Lung (tissue), 12 donors: ENCODE data around the gene ANKRD50. TPM values are rescaled to one million over a fixed set of nuclear protein-coding genes. Genes with fewer than 3 reads are reported as not detected.

Experiments
- ATAC-seq: fragments of 200-7000 bp; cut with Tn5 transposase; one replicate; pipeline ENCODE4 v1.9.1; 2020; ENCODE audit warnings: moderate number of reproducible peaks; ENCODE audit not compliant: insufficient read depth, low FRiP score
- DNase-seq, 3 donors: peaks; one replicate each; pipeline ENCODE4 v3.0.0-alpha.2; 2013 to 2017
- H3K27ac ChIP-seq, 2 donors: one replicate each; pipeline ENCODE4 v1.5.1; 2013; ENCODE audit warnings: mild to moderate bottlenecking in 2 of 2, moderate library complexity in 2 of 2, control low read depth in 1 of 2, inconsistent platforms in 1 of 2, low read depth in 1 of 2, low read length in 1 of 2
- H3K27me3 ChIP-seq, 3 donors: one replicate each; pipeline ENCODE4 v1.5.1; 2013; ENCODE audit warnings: low read length in 2 of 3; ENCODE audit not compliant: control insufficient read depth in 3 of 3, insufficient read depth in 3 of 3
- H3K36me3 ChIP-seq, 4 donors: one replicate each; pipeline ENCODE4 v1.5.1; 2013; ENCODE audit warnings: low read length in 4 of 4, mild to moderate bottlenecking in 1 of 4, moderate library complexity in 1 of 4; ENCODE audit not compliant: control insufficient read depth in 4 of 4, insufficient read depth in 4 of 4
- H3K4me1 ChIP-seq, 5 donors: one replicate each; pipeline ENCODE4 v1.5.1; 2013; ENCODE audit warnings: low read length in 5 of 5, mild to moderate bottlenecking in 2 of 5, moderate library complexity in 1 of 5; ENCODE audit not compliant: control insufficient read depth in 5 of 5, insufficient read depth in 5 of 5
- H3K4me3 ChIP-seq: one replicate; pipeline ENCODE4 v1.5.1; 2013; ENCODE audit warnings: mild to moderate bottlenecking, control low read depth, moderate library complexity
- H3K9ac ChIP-seq, 2 donors: one replicate each; pipeline ENCODE4 v1.5.1; 2013; ENCODE audit warnings: low read length in 2 of 2, control low read depth in 1 of 2; ENCODE audit not compliant: insufficient read depth in 1 of 2
- H3K9me3 ChIP-seq, 4 donors: one replicate each; pipeline ENCODE4 v1.5.1; 2013; ENCODE audit warnings: low read length in 3 of 4, mild to moderate bottlenecking in 1 of 4, moderate library complexity in 1 of 4; ENCODE audit not compliant: control insufficient read depth in 4 of 4, insufficient read depth in 3 of 4
- CTCF ChIP-seq: IDR thresholded peaks from 2 replicates; pipeline ENCODE4 v1.5.1; 2012; ENCODE audit warnings: mild to moderate bottlenecking; ENCODE audit errors: control extremely low read depth, extremely low read depth
- WGBS, 2 donors: extraction: QIAGEN DNeasy Blood & Tissue Kit; methylation state at CpG; one replicate each; pipeline ENCODE4 v1.1.7; 2013; 5-methylcytosine and 5-hydroxymethylcytosine counted together
- polyA plus RNA-seq, 2 donors: library from polyadenylated mRNA; stranded (reverse); fragments of 200-250 nt; gene quantifications; one replicate each; pipeline ENCODE4 v1.2.1, GENCODE V29; 2013
- total RNA-seq, 2 donors: library from RNA; depleted of rRNA in 1 of 2; stranded (reverse); fragments of >200 nt in 1 of 2; gene quantifications; one replicate each; pipeline ENCODE4 v1.2.1, GENCODE V29; 2014 to 2021
- donor health status: control.
- donor health status: control.
- donor health status: Bipolar disorder and iron deficiency.
- donor health status: healthy.
- donor health status: DM: yes; HTN: yes; CAD: no.

The ANKRD50 gene
- total and polyA plus RNA-seq, 4 donors, result 4.0 to 137 (median 11.6) TPM

DNA sequence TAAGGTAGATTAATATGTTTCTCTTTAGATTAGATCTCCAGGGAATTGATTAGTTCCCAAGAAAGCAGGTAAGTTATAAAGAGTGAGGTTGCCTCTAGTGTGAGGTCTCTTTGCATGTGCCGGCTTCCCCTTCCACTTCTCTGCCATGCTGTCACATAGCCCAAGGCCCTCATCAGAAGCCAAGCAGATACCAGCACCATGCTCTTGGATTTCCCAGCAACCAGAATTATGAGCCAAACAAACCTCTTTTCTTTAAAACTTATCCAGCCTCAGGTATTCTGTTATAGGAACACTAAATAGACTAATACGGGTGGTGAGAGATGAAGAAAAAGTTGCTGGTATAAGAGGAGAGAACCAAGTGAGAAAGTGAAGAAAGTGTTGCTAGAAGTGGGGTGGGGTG is 15.1 kb downstream of the ANKRD50 start:
- H3K27me3 ChIP-seq, result no peaks in the 10 kb centered on the region
- TF ChIP-seq CTCF, result no peak
- ATAC-seq, result no peak
- no peak overlapping the region for H3K9ac ChIP-seq
- H3K9me3 ChIP-seq, result peaks cover 0 to 3% (median 0%) of the 10 kb centered on the region in 4 donors
- 96% methylated on average over 2 of the region's 2 CpGs for WGBS, 2 donors
- H3K4me3 ChIP-seq, result no peak overlapping the region
- no peak for DNase-seq
- H3K36me3 ChIP-seq, result peaks cover 2 to 28% (median 11%) of the 10 kb centered on the region in 4 donors
- peaks cover 0 to 2% (median 0%) of the 10 kb centered on the region in 5 donors for H3K4me1 ChIP-seq
- H3K27ac ChIP-seq, result no peak overlapping the region

DNA sequence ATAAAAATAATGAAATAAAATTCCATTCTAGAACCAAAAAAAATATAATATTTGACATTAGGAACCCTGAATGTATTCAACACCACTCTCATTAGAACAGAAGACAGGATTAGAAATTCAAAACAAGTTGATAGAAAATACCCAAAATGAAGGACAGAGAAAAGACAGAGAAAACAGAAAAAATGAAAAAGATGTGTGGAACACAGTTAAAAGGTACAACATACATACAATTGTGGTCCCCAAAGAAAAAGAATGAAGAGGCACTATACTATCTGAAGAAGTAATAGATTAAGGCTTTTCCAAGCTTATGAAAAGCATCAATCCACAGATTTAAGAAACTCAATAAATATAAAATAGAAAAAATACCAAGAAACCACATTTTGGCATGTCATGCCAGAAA is 16.4 kb downstream of the ANKRD50 start:
- DNase-seq (no peak), ATAC-seq (no peak)
- peaks cover 0 to 3% (median 0%) of the 10 kb centered on the region in 4 donors for H3K9me3 ChIP-seq
- H3K27me3 ChIP-seq, result no peaks in the 10 kb centered on the region
- H3K4me3 ChIP-seq, result no peak overlapping the region
- H3K36me3 ChIP-seq, result peaks cover 2 to 28% (median 12%) of the 10 kb centered on the region in 4 donors
- TF ChIP-seq CTCF, result no peak
- no peak overlapping the region for H3K9ac ChIP-seq
- H3K4me1 ChIP-seq, result no peaks in the 10 kb centered on the region
- no peak overlapping the region for H3K27ac ChIP-seq

GRCh38 chr4:124694946-124695598 is 17.5 kb downstream of the ANKRD50 start:
- TF ChIP-seq CTCF, result no peak
- 86 to 92% methylated on average over 6 of the region's 6 CpGs for WGBS, 2 donors
- Histone ChIP-seq H3K9ac (no peak overlapping the region), H3K9me3 (peaks cover 0 to 3% (median 0%) of the 10 kb centered on the region in 4 donors), H3K36me3 (peaks cover 0 to 19% (median 10%) of the 10 kb centered on the region in 4 donors), H3K27me3 (no peaks in the 10 kb centered on the region), H3K4me1 (no peaks in the 10 kb centered on the region), H3K4me3 (no peak overlapping the region), H3K27ac (no peak overlapping the region)
- DNase-seq (peak in 1 of 3 donors; percentile 49), ATAC-seq (no peak)

DNA sequence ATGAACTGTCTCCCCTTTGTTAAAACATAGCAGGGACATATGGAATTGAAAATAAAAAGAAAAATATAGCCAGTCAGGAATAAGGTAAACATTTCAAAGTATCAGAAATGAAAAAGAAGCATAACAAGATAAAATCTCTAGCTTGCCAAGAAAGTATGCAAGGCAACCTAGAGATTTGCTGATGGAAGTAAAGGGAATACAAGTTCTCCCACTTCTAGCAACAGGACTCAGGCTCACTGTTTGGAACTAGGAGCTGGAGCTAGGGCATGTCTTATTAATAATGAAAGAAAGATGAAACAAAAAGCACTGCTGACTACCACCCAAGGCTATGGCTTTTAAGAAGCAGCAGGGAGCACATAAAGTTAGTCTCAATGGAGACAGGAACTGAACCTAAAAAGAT is 18.2 kb downstream of the ANKRD50 start:
- peaks cover 0 to 19% (median 10%) of the 10 kb centered on the region in 4 donors for H3K36me3 ChIP-seq
- no peak overlapping the region for H3K9ac ChIP-seq
- DNase-seq, result no peak
- no peaks in the 10 kb centered on the region for H3K27me3 ChIP-seq
- TF ChIP-seq CTCF, result no peak
- H3K27ac ChIP-seq, result no peak overlapping the region
- no peak for ATAC-seq
- H3K4me1 ChIP-seq, result no peaks in the 10 kb centered on the region
- no peak overlapping the region for H3K4me3 ChIP-seq
- peaks cover 0 to 3% (median 0%) of the 10 kb centered on the region in 4 donors for H3K9me3 ChIP-seq
